ENCODE data around the gene OR10T2.
"Not testable (repeated sequence)": the region's sequence is repeated elsewhere in the genome, so short reads cannot be mapped to it uniquely, and the experiment has no call there.

Gene OR10T2

GRCh38 chr1:158356616-158357015 lies 42.6 kb downstream of the OR10T2 start:
- no peak for DNase-seq

DNA sequence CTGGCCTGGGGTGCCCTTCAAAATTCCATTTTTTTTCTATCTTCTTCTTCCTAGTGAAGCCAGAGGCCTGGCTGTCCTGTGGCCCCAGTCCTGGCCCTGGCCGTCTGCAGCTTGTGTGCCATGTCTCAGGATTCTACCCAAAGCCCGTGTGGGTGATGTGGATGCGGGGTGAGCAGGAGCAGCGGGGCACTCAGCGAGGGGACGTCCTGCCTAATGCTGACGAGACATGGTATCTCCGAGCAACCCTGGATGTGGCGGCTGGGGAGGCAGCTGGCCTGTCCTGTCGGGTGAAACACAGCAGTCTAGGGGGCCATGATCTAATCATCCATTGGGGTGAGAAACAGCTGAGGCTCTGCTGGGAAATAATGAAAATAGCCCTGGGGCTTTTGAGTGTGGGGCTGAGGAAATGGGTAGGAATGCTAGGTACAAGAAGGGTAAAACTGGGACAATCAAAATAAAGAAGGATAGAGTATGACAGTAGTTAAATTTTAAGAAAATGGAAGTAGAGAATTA lies 43.4 kb downstream of the OR10T2 start:
- DNase-seq, result no peak

- no peak for DNase-seq
Observed at GRCh38 chr1:158354255-158354654, 45.0 kb downstream of the OR10T2 start.

DNA sequence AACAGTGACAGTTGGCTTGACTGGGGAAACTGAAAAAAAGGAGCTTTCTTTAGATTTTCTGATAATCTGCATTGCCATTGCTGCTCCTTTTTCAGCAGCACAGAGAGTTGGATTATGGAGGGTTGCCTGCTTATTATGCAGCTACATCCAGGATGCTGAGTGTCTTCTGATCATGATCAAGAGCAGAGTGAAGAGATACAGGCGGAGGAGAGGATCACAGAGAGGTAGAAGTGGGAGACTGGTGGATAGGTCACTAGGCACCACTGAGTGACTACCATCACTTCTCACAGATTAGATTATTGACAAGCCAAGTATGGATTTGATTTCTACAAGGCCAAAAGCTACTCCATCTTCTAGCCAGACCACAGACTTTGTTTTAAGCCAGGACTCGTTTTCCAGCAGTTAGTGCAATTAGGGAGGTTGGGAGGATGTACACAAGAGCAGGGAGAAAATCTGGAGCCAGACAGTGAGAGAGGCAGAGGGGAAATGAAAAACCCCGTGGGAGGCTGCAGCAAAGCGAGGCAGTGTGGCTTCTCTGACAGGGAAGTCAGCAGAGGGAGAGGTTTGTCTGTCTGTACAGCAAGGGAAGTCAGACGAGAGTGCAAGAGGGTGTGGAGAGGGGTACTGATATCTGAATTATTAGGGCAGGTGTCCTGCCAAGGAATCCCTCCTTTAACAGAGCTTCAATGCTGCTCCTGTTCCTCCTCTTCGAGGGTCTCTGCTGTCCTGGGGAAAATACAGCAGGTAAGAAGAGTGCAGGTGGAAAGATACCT lies 45.8 kb downstream of the OR10T2 start, which contains the start of gene CD1E:
TSS of gene CD1E (plus strand) at position 592 of the 773 bp plus-strand sequence. CDS start at position 687, 95 bp downstream.
- no peak for DNase-seq

GRCh38 chr1:158348946-158349345 lies 50.3 kb downstream of the OR10T2 start:
- not testable (repeated sequence) for DNase-seq

Data from nucleus accumbens (tissue), 56 donors.